GM12878 (cell line): ENCODE results near the gene KICS2. TPM values are rescaled to one million over a fixed set of nuclear protein-coding genes. Genes with fewer than 3 reads are reported as not detected.

Experiments used
- CBX5 ChIP-seq: sonication (generic); IDR thresholded peaks from 2 replicates; pipeline ENCODE4 v1.6.1; 2016; ENCODE audit warnings: low read depth, moderate library complexity, mild to moderate bottlenecking, inconsistent platforms
- FOXM1 ChIP-seq: IDR thresholded peaks from 2 replicates; pipeline ENCODE4 v1.6.1; 2012; ENCODE audit warnings: low read depth, mild to moderate bottlenecking, inconsistent platforms, low read length, moderate library complexity
- HDAC2 ChIP-seq: fragments of 200-600 bp; sonication (generic); IDR thresholded peaks from 2 replicates; pipeline ENCODE4 v1.6.1; 2017
- JUND ChIP-seq: IDR thresholded peaks from 2 replicates; pipeline ENCODE4 v1.6.1; 2012; ENCODE audit warnings: low read depth, mild to moderate bottlenecking, low read length, improper control_type of control experiment, moderate library complexity
- MXI1 ChIP-seq: fragments of 150-350 bp; IDR thresholded peaks from 2 replicates; pipeline ENCODE4 v1.6.1; 2011; ENCODE audit warnings: low read depth, mild to moderate bottlenecking, inconsistent platforms, low read length, improper control_type of control experiment
- MYC ChIP-seq: IDR thresholded peaks from 2 replicates; pipeline ENCODE4 v1.6.1; 2011; ENCODE audit warnings: mild to moderate bottlenecking, low read length, moderate library complexity, inconsistent platforms; ENCODE audit not compliant: insufficient read depth, insufficient replicate concordance, insufficient read length, severe bottlenecking
- NR2C1 ChIP-seq: fragments of 450-650 bp; IDR thresholded peaks from 2 replicates; pipeline ENCODE4 v1.6.1; 2017; ENCODE audit warnings: antibody characterized with exemption, mild to moderate bottlenecking, moderate library complexity
- NR2C2 ChIP-seq: IDR thresholded peaks from 2 replicates; pipeline ENCODE4 v1.6.1; 2011; ENCODE audit warnings: borderline replicate concordance, low read depth; ENCODE audit not compliant: control insufficient read depth, insufficient read length
- NRF1 ChIP-seq: conservative IDR thresholded peaks from 2 replicates; pipeline ENCODE4 v1.6.1; 2011; ENCODE audit warnings: mild to moderate bottlenecking, low read depth, low read length, improper control_type of control experiment
- PAX5 ChIP-seq: IDR thresholded peaks from 2 replicates; pipeline ENCODE4 v1.6.1; 2011; ENCODE audit warnings: low read depth, low read length, borderline replicate concordance
- POLR2A ChIP-seq: IDR thresholded peaks from 2 replicates; pipeline ENCODE4 v1.6.1; 2011; ENCODE audit warnings: low read depth, mild to moderate bottlenecking, low read length
- POLR2AphosphoS5 ChIP-seq: IDR thresholded peaks from 2 replicates; pipeline ENCODE4 v1.6.1; 2011; ENCODE audit warnings: mild to moderate bottlenecking, low read length, inconsistent platforms
- SMAD5 ChIP-seq: IDR thresholded peaks from 2 replicates; pipeline ENCODE4 v1.6.1; 2016; ENCODE audit warnings: antibody characterized with exemption, low read depth
- SPI1 ChIP-seq: IDR thresholded peaks from 2 replicates; pipeline ENCODE4 v1.6.1; 2011; ENCODE audit warnings: low read depth, mild to moderate bottlenecking, low read length, moderate library complexity, borderline replicate concordance; ENCODE audit not compliant: insufficient read depth
- STAT3 ChIP-seq: IDR thresholded peaks from 2 replicates; pipeline ENCODE4 v1.6.1; 2011; ENCODE audit warnings: low read depth, low read length, improper control_type of control experiment
- ZNF207 ChIP-seq: fragments of 450-650 bp; IDR thresholded peaks from 2 replicates; pipeline ENCODE4 v1.6.1; 2014; ENCODE audit warnings: antibody characterized with exemption, mild to moderate bottlenecking, borderline replicate concordance
- ZNF217 ChIP-seq: fragments of 450-650 bp; IDR thresholded peaks from 2 replicates; pipeline ENCODE4 v1.6.1; 2017; ENCODE audit warnings: antibody characterized with exemption, mild to moderate bottlenecking
- ZZZ3 ChIP-seq: IDR thresholded peaks from 2 replicates; pipeline ENCODE4 v1.6.1; 2011; ENCODE audit warnings: low read depth; ENCODE audit not compliant: control insufficient read depth, insufficient read length
- polyA plus RNA-seq, 11 experiments: library from polyadenylated mRNA; depleted of rRNA in 4 of 11; unstranded in 6 of 11; stranded (reverse) in 5 of 11; fragments of >200 nt; fragmentation: Nextera tagmentation in 4 of 11; fragmentation: Illumina TruSeq in 1 of 11; extraction: Ambion mirVana in 4 of 11; extraction: Trizol in 1 of 11; gene quantifications; 1 replicate in 1 of 11; 2 replicates in 10 of 11; pipeline versions ENCODE4 v1.2.1 to v1.2.3, GENCODE V29; 2011 to 2016; ENCODE audit warnings: inconsistent platforms in 2 of 11, missing spikeins in 2 of 11, low read depth in 1 of 11
- total RNA-seq, 4 experiments: library from RNA; depleted of rRNA in 3 of 4; stranded (reverse); fragments of >200 nt in 3 of 4; fragmentation: Illumina TruSeq in 1 of 4; extraction: Trizol in 1 of 4; gene quantifications; 2 replicates each; pipeline versions ENCODE4 v1.2.1 to v1.2.3, GENCODE V29; 2013 to 2021
- TF ChIP-seq, protein P1 (sequence below): fragments of 450-650 bp; IDR thresholded peaks from 2 replicates; pipeline ENCODE4 v1.6.1; 2017; ENCODE audit warnings: mild to moderate bottlenecking
- TF ChIP-seq, protein P2 (sequence below): fragments of 450-650 bp; IDR thresholded peaks from 2 replicates; pipeline ENCODE4 v1.6.1; 2017; ENCODE audit warnings: antibody characterized with exemption, mild to moderate bottlenecking, moderate library complexity
- TF ChIP-seq, protein P3 (sequence below): fragments of 450-650 bp; IDR thresholded peaks from 2 replicates; pipeline ENCODE4 v1.6.1; 2018; ENCODE audit warnings: borderline replicate concordance, mild to moderate bottlenecking; ENCODE audit not compliant: partially characterized antibody
- TF ChIP-seq, protein P4 (sequence below): IDR thresholded peaks from 2 replicates; pipeline ENCODE4 v1.6.1; 2011; ENCODE audit warnings: borderline replicate concordance, low read depth, mild to moderate bottlenecking, moderate library complexity, mixed read lengths, low read length; ENCODE audit not compliant: insufficient read depth; ENCODE audit errors: extremely low read length

Gene KICS2
- total and polyA plus RNA-seq, 10 of the 15 experiments (the other 5 are each of a cell fraction or from before 2014, with no cell fraction given) = 3.9 to 13.1 (median 9.5) TPM

DNA sequence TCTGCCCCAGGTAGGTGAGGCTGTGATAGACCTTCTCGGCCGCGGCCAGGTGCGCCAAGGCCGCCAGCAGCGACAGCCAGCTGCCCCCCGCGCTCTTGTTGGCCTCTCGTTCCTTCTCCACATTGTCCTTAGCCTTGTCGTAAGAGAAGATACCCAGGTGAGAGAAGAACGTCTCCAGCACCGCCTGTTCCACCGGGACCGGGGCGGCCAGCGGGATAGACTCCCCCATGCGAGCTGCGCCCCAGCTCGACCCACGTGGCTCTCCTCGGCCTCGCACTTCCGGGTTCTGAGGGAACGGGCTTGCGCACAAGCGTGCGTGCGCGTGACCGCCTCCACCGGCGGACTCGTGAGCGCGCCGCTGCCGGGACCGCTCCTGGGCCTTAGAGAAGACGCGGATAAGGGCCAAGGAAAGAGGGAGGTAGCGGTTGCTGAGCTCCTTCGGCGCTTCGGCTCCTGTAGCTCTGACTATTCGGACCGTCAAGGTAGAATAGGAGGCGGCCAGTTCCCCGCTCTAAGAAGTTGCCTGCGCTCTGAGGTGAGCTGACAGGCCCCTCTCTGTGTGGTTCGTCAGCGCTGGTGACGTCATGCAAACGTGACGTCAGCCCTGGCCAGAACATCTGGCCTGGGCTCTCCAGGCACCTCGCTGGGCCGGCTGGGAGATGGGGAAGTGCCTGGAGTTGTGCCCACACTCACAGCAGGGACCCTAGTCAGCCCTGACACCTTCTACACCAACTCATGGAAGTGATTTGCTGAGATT is at the start of gene KICS2 (continued):
- TF ChIP-seq ZZZ3 (no peak), SMAD5 (peak; percentile 90), MYC (peak; percentile 90), MXI1 (peak; percentile 99), STAT3 (no peak), FOXM1 (no peak), JUND (peak; percentile 89), POLR2AphosphoS5 (peak; percentile 89), ZNF207 (peak; percentile 63; the same call in 1 of the 2 replicates), NRF1 (peak; percentile 30; the same call in 1 of the 2 replicates), NR2C1 (no peak), PAX5 (0 out of 2 replicates have a peak, but pooled peaks have one; percentile 22), SPI1 (no peak; the same call in 1 of the 2 replicates), ZNF217 (peak; percentile 41; the same call in 1 of the 2 replicates), POLR2A (peak; percentile 99), CBX5 (peak; percentile 25; the same call in 1 of the 2 replicates), NR2C2 (no peak), HDAC2 (no peak)
- TF ChIP-seq, protein P1, sequence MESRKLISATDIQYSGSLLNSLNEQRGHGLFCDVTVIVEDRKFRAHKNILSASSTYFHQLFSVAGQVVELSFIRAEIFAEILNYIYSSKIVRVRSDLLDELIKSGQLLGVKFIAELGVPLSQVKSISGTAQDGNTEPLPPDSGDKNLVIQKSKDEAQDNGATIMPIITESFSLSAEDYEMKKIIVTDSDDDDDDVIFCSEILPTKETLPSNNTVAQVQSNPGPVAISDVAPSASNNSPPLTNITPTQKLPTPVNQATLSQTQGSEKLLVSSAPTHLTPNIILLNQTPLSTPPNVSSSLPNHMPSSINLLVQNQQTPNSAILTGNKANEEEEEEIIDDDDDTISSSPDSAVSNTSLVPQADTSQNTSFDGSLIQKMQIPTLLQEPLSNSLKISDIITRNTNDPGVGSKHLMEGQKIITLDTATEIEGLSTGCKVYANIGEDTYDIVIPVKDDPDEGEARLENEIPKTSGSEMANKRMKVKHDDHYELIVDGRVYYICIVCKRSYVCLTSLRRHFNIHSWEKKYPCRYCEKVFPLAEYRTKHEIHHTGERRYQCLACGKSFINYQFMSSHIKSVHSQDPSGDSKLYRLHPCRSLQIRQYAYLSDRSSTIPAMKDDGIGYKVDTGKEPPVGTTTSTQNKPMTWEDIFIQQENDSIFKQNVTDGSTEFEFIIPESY = no peak
- TF ChIP-seq, protein P2, sequence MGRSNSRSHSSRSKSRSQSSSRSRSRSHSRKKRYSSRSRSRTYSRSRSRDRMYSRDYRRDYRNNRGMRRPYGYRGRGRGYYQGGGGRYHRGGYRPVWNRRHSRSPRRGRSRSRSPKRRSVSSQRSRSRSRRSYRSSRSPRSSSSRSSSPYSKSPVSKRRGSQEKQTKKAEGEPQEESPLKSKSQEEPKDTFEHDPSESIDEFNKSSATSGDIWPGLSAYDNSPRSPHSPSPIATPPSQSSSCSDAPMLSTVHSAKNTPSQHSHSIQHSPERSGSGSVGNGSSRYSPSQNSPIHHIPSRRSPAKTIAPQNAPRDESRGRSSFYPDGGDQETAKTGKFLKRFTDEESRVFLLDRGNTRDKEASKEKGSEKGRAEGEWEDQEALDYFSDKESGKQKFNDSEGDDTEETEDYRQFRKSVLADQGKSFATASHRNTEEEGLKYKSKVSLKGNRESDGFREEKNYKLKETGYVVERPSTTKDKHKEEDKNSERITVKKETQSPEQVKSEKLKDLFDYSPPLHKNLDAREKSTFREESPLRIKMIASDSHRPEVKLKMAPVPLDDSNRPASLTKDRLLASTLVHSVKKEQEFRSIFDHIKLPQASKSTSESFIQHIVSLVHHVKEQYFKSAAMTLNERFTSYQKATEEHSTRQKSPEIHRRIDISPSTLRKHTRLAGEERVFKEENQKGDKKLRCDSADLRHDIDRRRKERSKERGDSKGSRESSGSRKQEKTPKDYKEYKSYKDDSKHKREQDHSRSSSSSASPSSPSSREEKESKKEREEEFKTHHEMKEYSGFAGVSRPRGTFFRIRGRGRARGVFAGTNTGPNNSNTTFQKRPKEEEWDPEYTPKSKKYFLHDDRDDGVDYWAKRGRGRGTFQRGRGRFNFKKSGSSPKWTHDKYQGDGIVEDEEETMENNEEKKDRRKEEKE = no peak
- TF ChIP-seq, protein P3, sequence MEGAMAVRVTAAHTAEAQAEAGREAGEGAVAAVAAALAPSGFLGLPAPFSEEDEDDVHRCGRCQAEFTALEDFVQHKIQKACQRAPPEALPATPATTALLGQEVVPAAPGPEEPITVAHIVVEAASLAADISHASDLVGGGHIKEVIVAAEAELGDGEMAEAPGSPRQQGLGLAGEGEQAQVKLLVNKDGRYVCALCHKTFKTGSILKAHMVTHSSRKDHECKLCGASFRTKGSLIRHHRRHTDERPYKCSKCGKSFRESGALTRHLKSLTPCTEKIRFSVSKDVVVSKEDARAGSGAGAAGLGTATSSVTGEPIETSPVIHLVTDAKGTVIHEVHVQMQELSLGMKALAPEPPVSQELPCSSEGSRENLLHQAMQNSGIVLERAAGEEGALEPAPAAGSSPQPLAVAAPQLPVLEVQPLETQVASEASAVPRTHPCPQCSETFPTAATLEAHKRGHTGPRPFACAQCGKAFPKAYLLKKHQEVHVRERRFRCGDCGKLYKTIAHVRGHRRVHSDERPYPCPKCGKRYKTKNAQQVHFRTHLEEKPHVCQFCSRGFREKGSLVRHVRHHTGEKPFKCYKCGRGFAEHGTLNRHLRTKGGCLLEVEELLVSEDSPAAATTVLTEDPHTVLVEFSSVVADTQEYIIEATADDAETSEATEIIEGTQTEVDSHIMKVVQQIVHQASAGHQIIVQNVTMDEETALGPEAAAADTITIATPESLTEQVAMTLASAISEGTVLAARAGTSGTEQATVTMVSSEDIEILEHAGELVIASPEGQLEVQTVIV = peak; percentile 93
- TF ChIP-seq, protein P4, sequence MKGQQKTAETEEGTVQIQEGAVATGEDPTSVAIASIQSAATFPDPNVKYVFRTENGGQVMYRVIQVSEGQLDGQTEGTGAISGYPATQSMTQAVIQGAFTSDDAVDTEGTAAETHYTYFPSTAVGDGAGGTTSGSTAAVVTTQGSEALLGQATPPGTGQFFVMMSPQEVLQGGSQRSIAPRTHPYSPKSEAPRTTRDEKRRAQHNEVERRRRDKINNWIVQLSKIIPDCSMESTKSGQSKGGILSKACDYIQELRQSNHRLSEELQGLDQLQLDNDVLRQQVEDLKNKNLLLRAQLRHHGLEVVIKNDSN = peak; percentile 89
